Epidermal melanocyte (primary cell): ENCODE measurements around the gene CAST.

Experiments used
- DNase-seq: peaks from one replicate; pipeline ENCODE4 v3.0.0; 2011; ENCODE audit warnings: low spot score; ENCODE audit not compliant: insufficient read length

CAST gene

GRCh38 chr5:96664669-96665068, 2.5 kb downstream of the CAST start:
- DNase-seq, result no peak

- no peak for DNase-seq
Measured at GRCh38 chr5:96668725-96669124, 6.5 kb downstream of the CAST start.

- no peak for DNase-seq
Measured at GRCh38 chr5:96669909-96670308, 7.7 kb downstream of the CAST start.

- no peak for DNase-seq
Measured at GRCh38 chr5:96671441-96671840, 9.3 kb downstream of the CAST start.

- DNase-seq, result no peak
Measured at GRCh38 chr5:96673127-96673526, 11.0 kb downstream of the CAST start.

- no peak for DNase-seq
Measured at GRCh38 chr5:96675882-96676281, 13.7 kb downstream of the CAST start.

- DNase-seq, result no peak
Measured at GRCh38 chr5:96677496-96677895, 15.3 kb downstream of the CAST start.

GRCh38 chr5:96679293-96679692, 17.1 kb downstream of the CAST start:
- no peak for DNase-seq

- DNase-seq, result no peak
Measured at GRCh38 chr5:96680759-96681470, 18.7 kb downstream of the CAST start.

- DNase-seq, result no peak
Measured at GRCh38 chr5:96683392-96683791, 21.2 kb downstream of the CAST start.

GRCh38 chr5:96683810-96684209, 21.6 kb downstream of the CAST start:
- DNase-seq, result no peak

- DNase-seq, result no peak
Measured at GRCh38 chr5:96687080-96687479, 24.9 kb downstream of the CAST start.

- no peak for DNase-seq
Measured at GRCh38 chr5:96687812-96688453, 25.8 kb downstream of the CAST start.

- no peak for DNase-seq
Measured at GRCh38 chr5:96690861-96691260, 28.7 kb downstream of the CAST start.

GRCh38 chr5:96691503-96692303, 29.5 kb downstream of the CAST start:
- peak; percentile 32 for DNase-seq

GRCh38 chr5:96692441-96692840, 30.3 kb downstream of the CAST start:
- DNase-seq, result no peak

- DNase-seq, result no peak
Measured at GRCh38 chr5:96699186-96699820, 37.1 kb downstream of the CAST start.

GRCh38 chr5:96702503-96703383, 40.6 kb downstream of the CAST start:
- peak; percentile 93 for DNase-seq

- no peak for DNase-seq
Measured at GRCh38 chr5:96703384-96703920, 41.3 kb downstream of the CAST start.

- no peak for DNase-seq
Measured at GRCh38 chr5:96703995-96704394, 41.8 kb downstream of the CAST start.
